Activated naive CD4-positive, alpha-beta T cell treated with anti-CD3 and anti-CD28 coated beads for 36 hours (primary cell): ENCODE results near the gene NCAPH2. TPM values are rescaled to one million over a fixed set of nuclear protein-coding genes. Genes with fewer than 3 reads are reported as not detected.

Experiments
- CTCF ChIA-PET: fragments of 350-600 bp; sonication (Branson Sonifier 250); formaldehyde crosslinking; loops from one replicate; lab custom pipeline; 2021; ENCODE audit warnings: antibody characterized with exemption; lab: Charles Lee
- DNase-seq: peaks from one replicate; pipeline ENCODE4 v3.0.0-alpha.2; 2020
- H3K27ac Mint-ChIP-seq: one replicate; pipeline ENCODE4 v1.8.0; 2021; ENCODE audit warnings: mild to moderate bottlenecking, mixed read lengths
- H3K27me3 Mint-ChIP-seq: one replicate; pipeline ENCODE4 v1.8.0; 2021; ENCODE audit warnings: low read depth, mixed read lengths
- H3K36me3 Mint-ChIP-seq: one replicate; pipeline ENCODE4 v1.8.0; 2021; ENCODE audit warnings: low read depth, mixed read lengths
- H3K4me1 Mint-ChIP-seq: one replicate; pipeline ENCODE4 v1.8.0; 2021; ENCODE audit warnings: low read depth, mixed read lengths
- H3K4me3 Mint-ChIP-seq: one replicate; pipeline ENCODE4 v1.8.0; 2021; ENCODE audit warnings: mild to moderate bottlenecking, moderate library complexity, mixed read lengths
- H3K9me3 Mint-ChIP-seq: one replicate; pipeline ENCODE4 v1.8.0; 2021; ENCODE audit warnings: mixed read lengths
- intact Hi-C: fragments of 100-400 bp; cut with micrococcal nuclease; formaldehyde crosslinking; loops from one replicate; pipeline ENCODE4 v1.15.1; 2023
- total RNA-seq, 2 experiments: library from RNA; stranded (reverse); gene quantifications; one replicate each; pipeline ENCODE4 v1.2.3, GENCODE V29; 2021

NCAPH2 gene
- total RNA-seq, 2 experiments from 2014 or later = 104 to 115 TPM

DNA sequence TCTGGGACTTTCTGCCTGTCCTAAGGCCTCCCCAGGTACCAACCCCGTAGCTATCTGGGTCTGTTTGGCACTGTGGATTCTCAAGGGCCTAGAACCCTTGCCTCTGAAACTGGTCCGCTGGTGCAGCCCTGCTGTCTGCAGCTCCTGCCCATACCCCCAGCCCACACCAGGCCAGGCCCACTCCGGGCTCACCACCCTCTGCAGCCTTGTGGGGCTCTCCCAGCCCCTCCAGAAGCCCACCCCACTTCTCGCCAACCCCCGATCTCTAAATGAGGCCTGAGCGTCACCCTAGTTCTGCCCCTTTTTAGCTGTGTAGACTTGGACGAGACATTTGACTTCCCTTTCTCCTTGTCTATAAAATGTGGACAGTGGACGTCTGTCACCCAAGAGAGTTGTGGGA lies 42.4 kb downstream of the NCAPH2 start:
- Mint-ChIP-seq H3K4me3 (peak overlapping the region; percentile 79), H3K27me3 (no peaks in the 10 kb centered on the region), H3K9me3 (no peaks in the 10 kb centered on the region), H3K4me1 (peaks cover 25% of the 10 kb centered on the region), H3K36me3 (peaks cover 6% of the 10 kb centered on the region), H3K27ac (peak overlapping the region; percentile 70)
- DNase-seq = no peak
- intact Hi-C loops = no loop called here
- CTCF ChIA-PET = interaction anchor here (1.4 to 2.0 kb wide), 4 partner anchors 13 to 25 kb away, joined by 4 to 13 read pairs (median 6); partner anchors contain the start of genes SCO2 and SYCE3

DNA sequence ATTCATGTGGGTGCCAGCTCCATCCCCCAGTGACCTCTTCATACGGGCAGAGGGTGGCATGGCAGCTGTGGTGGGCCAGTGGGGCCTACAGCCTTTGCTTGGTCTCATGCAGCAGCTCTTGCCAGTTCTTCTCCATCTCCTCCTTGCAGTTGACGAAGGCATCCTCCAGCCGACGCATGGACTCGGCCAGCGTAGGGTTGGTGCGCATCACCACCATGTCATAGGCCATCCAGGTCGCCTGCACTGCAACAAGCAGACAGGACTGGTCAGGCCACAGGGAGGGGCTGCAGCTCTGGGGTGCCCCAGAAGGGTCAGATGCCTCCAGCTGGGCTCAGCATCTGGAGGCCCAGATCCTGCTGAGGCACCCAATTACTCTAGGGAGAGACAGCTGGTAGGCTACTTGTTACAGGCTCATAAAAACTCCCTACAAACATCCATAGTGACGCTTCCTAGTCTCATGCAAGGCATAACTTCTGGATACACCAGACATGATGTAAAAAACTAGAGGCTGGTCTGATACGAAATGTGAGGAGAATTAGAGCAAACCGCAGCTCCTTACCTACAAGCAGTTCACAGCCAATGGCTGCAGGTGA lies 43.2 kb downstream of the NCAPH2 start:
- no peaks in the 10 kb centered on the region for H3K9me3 Mint-ChIP-seq
- CTCF ChIA-PET = interaction anchor here (1.4 to 2.0 kb wide), 3 partner anchors 12 to 17 kb away, joined by 4 to 13 read pairs (median 4); partner anchors contain the start of gene SYCE3
- peaks cover 6% of the 10 kb centered on the region for H3K36me3 Mint-ChIP-seq
- intact Hi-C loops = no loop called here
- DNase-seq = no peak
- no peak overlapping the region for H3K4me3 Mint-ChIP-seq
- H3K4me1 Mint-ChIP-seq = peaks cover 17% of the 10 kb centered on the region
- H3K27ac Mint-ChIP-seq = no peak overlapping the region
- H3K27me3 Mint-ChIP-seq = no peaks in the 10 kb centered on the region

DNA sequence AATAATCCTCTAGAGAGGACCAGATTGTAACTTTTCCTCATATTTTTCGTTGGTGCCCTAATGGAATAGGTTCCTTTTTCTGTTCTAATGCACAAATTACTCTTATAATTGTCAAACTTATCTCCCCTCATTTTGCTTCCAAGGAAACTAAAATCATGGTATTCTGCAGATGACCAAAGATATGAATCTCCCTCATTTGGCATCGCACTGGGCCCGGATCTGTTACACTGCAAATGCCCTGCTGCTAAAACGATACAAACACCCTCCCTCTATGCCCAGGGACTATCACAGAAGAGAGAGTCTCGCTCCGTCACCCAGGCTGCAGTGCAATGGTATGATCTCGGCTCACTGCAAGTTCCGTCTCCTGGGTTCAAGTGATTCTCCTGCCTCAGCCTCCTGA lies 45.3 kb downstream of the NCAPH2 start:
- peaks cover 6% of the 10 kb centered on the region for H3K36me3 Mint-ChIP-seq
- H3K9me3 Mint-ChIP-seq = no peaks in the 10 kb centered on the region
- CTCF ChIA-PET = no interaction called here
- no peaks in the 10 kb centered on the region for H3K27me3 Mint-ChIP-seq
- DNase-seq = no peak
- H3K4me3 Mint-ChIP-seq = no peak overlapping the region
- H3K27ac Mint-ChIP-seq = no peak overlapping the region
- H3K4me1 Mint-ChIP-seq = peaks cover 13% of the 10 kb centered on the region
- intact Hi-C loops = no loop called here

DNA sequence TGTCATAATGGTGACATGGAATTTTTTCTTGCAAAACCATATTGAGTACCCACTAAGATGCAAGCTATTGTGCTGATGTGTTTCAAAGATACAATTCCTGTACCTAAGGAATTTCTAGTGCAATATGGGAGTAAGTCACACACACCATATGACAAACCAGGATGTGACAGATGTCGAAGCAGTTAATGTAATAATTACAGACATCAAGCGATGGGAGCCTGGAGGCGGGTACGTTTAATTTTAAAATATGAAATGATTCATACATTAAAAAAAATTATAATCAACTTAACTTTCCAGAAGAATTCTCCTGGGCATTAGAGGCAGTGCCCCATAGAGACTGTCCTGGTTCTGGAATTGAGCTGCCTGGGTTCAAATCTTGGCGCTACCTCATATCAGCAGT lies 48.7 kb downstream of the NCAPH2 start:
- CTCF ChIA-PET = interaction anchor here (1.1 to 1.9 kb wide), 4 partner anchors 12 to 31 kb away, joined by 3 to 7 read pairs (median 4); partner anchors contain the start of gene SCO2
- Mint-ChIP-seq H3K4me3 (no peak overlapping the region), H3K27ac (no peak overlapping the region), H3K36me3 (no peaks in the 10 kb centered on the region), H3K27me3 (no peaks in the 10 kb centered on the region), H3K9me3 (no peaks in the 10 kb centered on the region), H3K4me1 (peaks cover 3% of the 10 kb centered on the region)
- no peak for DNase-seq
- intact Hi-C loops = no loop called here

DNA sequence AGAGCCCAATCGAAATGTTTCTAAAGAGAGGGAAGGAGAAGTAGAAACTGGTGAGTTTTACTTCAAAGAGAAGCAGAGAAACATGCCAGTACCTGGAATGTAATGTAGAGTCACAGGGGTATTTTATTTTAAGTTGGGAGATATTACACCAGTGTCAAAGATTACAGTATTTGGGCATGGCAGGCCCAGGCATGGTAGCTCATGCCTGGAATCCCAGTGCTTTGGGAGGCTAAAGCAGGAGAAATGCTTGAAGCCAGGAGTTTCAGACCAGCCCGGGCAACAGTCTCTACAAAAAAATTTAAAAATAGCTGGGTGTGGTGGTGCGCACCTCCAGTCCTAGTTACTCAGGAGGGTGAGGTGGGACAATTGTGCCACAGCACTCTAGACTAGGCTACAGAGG lies 52.0 kb downstream of the NCAPH2 start:
- peaks cover 13% of the 10 kb centered on the region for H3K4me1 Mint-ChIP-seq
- no peaks in the 10 kb centered on the region for H3K36me3 Mint-ChIP-seq
- no peaks in the 10 kb centered on the region for H3K27me3 Mint-ChIP-seq
- DNase-seq = no peak
- CTCF ChIA-PET = interaction anchor here (0.6 to 1.1 kb wide), 3 partner anchors 11 to 230 kb away, joined by 3 read pairs; no protein-coding TSS in a partner anchor
- no peak overlapping the region for H3K27ac Mint-ChIP-seq
- intact Hi-C loops = no loop called here
- no peaks in the 10 kb centered on the region for H3K9me3 Mint-ChIP-seq
- H3K4me3 Mint-ChIP-seq = no peak overlapping the region

- no peaks in the 10 kb centered on the region for H3K27me3 Mint-ChIP-seq
- no peaks in the 10 kb centered on the region for H3K9me3 Mint-ChIP-seq
- CTCF ChIA-PET = interaction anchor here (0.5 kb wide), 1 partner anchor 20 kb away, joined by 4 read pairs; no protein-coding TSS in a partner anchor
- H3K4me3 Mint-ChIP-seq = peak overlapping the region; percentile 62
- intact Hi-C loops = loop anchor here (1.0 kb wide), 4 partner anchors 21 to 53 kb away; partner anchors contain the start of genes CHKB, NCAPH2 and SCO2
- H3K27ac Mint-ChIP-seq = no peak overlapping the region
- peaks cover 13% of the 10 kb centered on the region for H3K4me1 Mint-ChIP-seq
- no peak for DNase-seq
- no peaks in the 10 kb centered on the region for H3K36me3 Mint-ChIP-seq
Observed at GRCh38 chr22:50561401-50562358, 53.7 kb downstream of the NCAPH2 start.

DNA sequence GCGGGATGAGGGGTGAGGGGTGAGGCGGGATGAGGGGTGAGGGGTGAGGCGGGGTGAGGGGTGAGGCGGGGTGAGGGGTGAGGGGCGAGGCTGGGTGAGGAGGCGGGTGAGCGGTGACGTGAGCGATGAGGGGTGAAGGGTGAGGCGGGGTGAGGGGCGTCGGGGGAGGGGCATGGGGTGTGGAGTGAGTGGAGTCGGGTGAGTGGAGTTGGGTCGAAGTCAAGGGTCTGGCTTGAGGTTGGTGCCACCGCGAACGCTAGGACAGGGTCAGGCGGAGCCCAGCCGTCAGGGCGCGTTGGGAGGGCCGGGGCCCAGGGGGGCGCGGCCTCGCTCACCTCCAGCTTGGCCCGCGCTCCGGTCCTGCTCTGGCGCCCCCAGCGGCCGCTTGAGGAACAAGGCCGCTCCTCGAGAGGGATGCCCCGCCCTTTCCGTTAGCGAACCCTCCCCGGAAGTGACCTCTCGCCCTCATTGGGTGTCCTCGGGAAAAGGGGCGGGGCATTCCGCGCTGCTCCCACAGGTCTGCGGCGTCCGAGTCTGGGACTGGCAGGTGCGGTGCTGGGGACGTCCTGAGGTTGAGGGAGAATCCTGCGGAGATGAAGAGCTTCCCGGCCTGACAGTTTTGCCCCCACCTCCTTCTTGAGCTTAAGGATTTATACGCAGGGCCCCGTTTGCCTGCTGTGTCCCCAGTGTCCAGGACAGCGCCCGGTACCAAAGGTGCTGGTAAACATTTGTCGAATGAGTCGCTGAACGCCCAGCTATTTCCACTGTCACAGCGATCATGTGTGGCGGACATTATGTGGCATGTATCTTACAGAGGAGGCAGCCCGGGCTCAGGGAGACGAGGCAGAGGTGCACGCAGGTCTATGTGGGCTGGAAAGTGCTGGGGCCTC lies 54.7 kb downstream of the NCAPH2 start, which contains the start of gene SYCE3:
Gene SYCE3 (minus strand): TSS at position 397 of the 890 bp plus-strand sequence. CDS start 6,514 bp downstream, outside the sequence.
- Mint-ChIP-seq H3K27me3 (no peaks in the 10 kb centered on the region), H3K36me3 (peaks cover 2% of the 10 kb centered on the region), H3K4me1 (peaks cover 13% of the 10 kb centered on the region), H3K27ac (no peak within 1 kb of the TSS), H3K9me3 (no peaks in the 10 kb centered on the region), H3K4me3 (peak within 1 kb of the TSS; percentile 85)
- DNase-seq = peak; percentile 98
- CTCF ChIA-PET = interaction anchor here (0.5 to 2.8 kb wide), 20 partner anchors 10 to 328 kb away, joined by 3 to 13 read pairs (median 4); partner anchors contain the start of genes KLHDC7B and SCO2
- intact Hi-C loops = loop anchor here (1.0 kb wide), 4 partner anchors 20 to 54 kb away; partner anchors contain the start of genes CHKB, NCAPH2 and SCO2

GRCh38 chr22:50563413-50564160 lies 55.6 kb downstream of the NCAPH2 start:
- H3K36me3 Mint-ChIP-seq = peaks cover 4% of the 10 kb centered on the region
- H3K4me3 Mint-ChIP-seq = peak overlapping the region; percentile 85
- no peaks in the 10 kb centered on the region for H3K27me3 Mint-ChIP-seq
- CTCF ChIA-PET = interaction anchor here (0.7 to 2.8 kb wide), 17 partner anchors 9 to 311 kb away, joined by 3 to 13 read pairs (median 4); partner anchors contain the start of genes KLHDC7B and SCO2
- H3K4me1 Mint-ChIP-seq = peaks cover 13% of the 10 kb centered on the region
- no peaks in the 10 kb centered on the region for H3K9me3 Mint-ChIP-seq
- intact Hi-C loops = no loop called here
- DNase-seq = no peak
- no peak overlapping the region for H3K27ac Mint-ChIP-seq

DNA sequence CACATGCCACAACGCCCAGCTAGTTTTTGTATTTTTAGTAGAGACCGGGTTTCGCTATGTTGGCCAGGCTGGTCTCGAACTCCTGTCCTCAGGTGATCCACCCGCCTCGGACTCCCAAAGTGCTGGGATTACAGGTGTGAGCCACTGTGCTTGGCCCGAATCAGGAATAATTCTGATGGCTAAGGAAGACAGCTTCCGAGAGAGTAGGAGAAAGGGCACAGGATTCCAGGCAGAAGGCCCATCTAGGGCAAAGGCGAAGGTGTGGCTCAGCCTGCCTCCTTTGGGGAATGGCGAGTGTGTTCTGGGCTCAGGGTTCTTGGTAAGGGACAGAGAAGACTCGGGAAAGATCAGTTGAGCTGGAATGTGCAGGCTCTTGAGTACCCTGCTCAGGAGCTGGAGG lies 56.3 kb downstream of the NCAPH2 start:
- Mint-ChIP-seq H3K36me3 (peaks cover 4% of the 10 kb centered on the region), H3K27me3 (no peaks in the 10 kb centered on the region), H3K4me1 (peaks cover 13% of the 10 kb centered on the region), H3K27ac (no peak overlapping the region), H3K9me3 (no peaks in the 10 kb centered on the region), H3K4me3 (no peak overlapping the region)
- CTCF ChIA-PET = interaction anchor here (1.0 to 2.8 kb wide), 5 partner anchors 8 to 39 kb away, joined by 4 to 15 read pairs (median 11); partner anchors contain the start of genes KLHDC7B and SCO2
- no peak for DNase-seq
- intact Hi-C loops = no loop called here

DNA sequence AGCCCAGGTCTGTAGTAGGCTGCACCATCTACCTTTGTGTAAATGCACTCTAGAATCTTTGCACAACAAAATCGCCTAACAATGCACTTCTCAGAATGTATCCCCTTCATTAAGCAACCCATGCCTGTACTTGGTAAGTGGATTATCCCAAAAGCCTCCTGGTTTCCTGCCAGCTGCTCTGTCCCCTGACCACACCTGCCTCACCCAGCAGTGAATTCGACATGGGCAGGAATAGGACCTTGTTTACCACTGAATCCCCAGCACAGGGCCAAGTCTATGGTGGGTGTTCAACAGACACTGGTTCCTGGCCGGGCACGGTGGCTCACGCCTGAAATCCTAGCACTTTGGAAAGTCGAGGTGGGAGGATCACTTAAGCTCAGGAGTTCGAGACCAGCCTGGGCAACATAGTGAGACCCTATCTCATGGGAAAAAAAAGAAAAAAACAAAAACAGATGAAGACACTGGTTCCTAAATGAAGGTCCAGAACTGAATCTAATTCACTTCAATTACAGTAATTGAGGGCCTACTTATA lies 59.8 kb downstream of the NCAPH2 start:
- no peak for DNase-seq
- CTCF ChIA-PET = no interaction called here
- no peak overlapping the region for H3K27ac Mint-ChIP-seq
- no peaks in the 10 kb centered on the region for H3K27me3 Mint-ChIP-seq
- peaks cover 9% of the 10 kb centered on the region for H3K4me1 Mint-ChIP-seq
- intact Hi-C loops = no loop called here
- H3K9me3 Mint-ChIP-seq = no peaks in the 10 kb centered on the region
- H3K36me3 Mint-ChIP-seq = peaks cover 15% of the 10 kb centered on the region
- H3K4me3 Mint-ChIP-seq = no peak overlapping the region
